HTERT RPE-1 (cell line): ENCODE measurements around the gene WWOX.

Experiments used
- in situ Hi-C: fragments of 300-500 bp; cut with MboI; formaldehyde crosslinking; loops from 4 replicates; pipeline ENCODE4 v1.14.3; 2020; ENCODE audit warnings: low sequenced_read_pairs

WWOX gene

DNA sequence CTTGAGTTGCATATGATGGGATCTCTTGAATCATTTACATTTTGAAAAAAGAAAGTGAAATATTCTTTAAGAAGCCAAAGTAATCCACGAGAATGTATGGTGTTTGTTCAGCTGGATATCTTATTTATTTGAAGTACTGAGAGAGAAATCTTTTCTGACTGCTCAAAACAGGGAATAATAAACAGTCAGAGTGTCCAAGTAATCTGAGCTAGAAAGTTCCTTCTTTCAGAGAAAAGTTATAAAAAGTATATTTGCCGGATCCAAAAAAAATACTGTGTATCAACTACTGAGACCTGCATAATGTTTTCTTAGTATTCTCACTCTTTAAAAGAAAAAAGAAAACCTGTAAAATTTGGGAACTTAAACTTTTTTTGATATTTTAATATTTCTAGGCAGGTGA lies 350.8 kb downstream of the WWOX start:
- in situ Hi-C loops = no loop called here

DNA sequence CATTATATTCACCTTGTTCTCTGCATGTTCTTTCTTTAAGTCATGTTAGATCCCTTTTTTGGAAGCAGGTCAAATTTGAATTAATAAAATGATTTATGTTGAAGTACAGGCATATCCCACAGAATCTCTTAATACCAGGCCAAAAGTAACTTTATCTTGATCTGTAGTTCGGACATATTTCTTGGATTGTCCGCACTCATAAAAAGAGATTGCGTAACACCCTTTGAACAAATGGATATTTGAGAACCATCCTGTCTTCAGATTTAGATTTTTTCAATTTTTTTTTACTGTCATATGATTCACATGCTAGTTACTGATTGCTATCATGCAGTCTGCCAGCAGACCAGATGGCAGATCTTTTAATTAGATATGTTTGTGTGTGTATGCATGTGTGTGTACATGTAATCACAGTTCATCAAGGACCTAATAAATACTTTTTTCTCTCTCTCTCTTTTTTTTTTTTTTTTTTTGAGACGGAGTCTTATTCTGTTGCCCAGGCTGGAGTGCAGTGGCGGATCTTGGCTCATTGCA lies 352.6 kb downstream of the WWOX start:
- in situ Hi-C loops = no loop called here

DNA sequence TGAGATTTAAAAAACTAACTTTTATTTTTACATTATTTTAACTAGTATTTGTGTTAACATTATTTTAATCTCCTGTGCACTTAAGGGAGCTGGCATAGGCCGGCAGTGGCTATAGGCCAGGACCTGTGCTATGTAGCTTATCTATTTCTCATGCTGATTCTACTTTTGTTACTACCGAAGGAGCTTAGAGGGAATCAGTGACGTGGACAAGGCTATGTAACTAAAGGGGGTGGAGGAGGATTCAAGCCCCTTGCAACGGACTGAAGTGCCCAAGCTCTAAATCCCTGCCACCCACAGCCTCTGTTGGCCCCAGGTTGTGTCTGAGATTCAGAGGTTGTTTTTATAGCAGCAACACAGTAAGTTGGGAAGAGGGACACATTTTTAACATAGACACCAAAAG lies 356.4 kb downstream of the WWOX start:
- in situ Hi-C loops = no loop called here

GRCh38 chr16:78458588-78458987 lies 359.1 kb downstream of the WWOX start:
- in situ Hi-C loops = no loop called here

- in situ Hi-C loops = no loop called here
Measured at GRCh38 chr16:78460428-78460827, 361.0 kb downstream of the WWOX start.

GRCh38 chr16:78461087-78461486 lies 361.6 kb downstream of the WWOX start:
- in situ Hi-C loops = no loop called here

DNA sequence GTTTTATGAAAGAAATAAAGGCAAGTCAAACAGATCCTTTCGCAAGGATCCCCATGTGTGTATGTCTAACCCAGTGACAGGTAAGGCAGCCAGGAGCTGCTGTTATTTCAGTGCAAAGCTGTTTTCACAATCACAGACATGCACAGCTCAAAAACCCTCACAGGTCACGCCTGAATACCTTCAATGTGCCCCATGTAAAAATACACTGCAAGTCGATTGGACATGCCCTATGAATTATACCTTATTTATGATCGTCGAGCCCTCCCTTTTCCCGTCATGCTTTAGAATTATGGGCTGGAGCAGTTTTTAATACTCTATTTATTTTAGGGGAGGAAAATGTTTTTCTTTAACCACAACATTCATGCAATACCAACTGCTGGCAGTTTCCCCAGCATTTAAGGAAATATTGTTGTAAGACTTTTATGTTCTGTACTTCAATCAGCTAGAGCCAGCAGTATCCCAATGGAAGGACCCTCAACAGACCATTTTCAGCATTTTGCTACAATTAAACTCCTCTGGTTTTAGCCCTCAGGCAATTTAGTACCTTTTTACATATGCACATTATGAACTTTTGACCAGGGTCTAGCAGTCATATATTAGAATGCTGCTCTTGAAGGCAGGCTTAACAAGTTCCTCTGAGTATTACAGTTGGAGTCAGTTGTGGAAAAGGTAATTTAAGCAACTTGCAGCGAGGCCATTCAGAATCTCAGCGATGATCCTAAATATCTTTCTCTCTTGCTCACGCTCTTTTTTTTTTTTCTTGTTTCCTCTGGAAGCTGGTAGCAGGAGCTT lies 362.2 kb downstream of the WWOX start:
- in situ Hi-C loops = no loop called here

- in situ Hi-C loops = no loop called here
Measured at GRCh38 chr16:78462288-78463208, 363.1 kb downstream of the WWOX start.

DNA sequence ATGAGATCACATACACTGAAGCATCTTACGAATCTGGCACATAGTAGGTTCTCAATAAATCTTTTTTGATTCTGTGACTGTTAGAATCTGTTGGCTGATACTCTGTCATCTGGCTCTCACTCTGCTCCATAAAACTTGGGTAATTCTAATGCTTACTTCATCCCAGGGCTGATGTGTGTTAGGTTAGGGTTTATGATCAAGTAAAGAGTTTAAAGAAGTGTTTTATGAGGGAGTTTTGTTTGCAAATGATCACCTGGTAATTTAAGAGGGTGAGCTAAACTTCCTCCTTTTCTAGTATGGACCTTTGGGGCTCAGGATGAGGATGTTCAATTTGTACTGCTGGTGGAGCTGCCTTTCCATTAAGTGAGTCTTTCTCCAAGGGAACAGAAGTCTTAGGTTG lies 364.1 kb downstream of the WWOX start:
- in situ Hi-C loops = no loop called here

DNA sequence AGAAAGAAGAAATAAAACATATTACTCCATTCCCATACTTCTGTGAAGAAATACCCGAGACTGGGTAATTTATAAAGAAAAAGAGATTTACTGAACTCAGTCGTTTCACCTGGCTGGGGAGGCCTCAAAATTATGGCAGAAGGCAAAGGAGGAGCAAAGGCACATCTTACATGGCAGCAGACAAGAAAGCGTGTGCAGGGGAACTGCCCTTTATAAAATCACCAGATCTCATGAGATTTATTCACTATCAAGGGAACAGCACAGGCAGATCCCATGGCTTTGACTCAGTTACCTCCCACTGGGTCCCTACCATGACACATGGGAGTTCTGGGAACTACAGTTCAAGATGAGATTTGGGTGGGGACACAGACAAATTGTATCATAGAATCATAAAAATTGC lies 365.4 kb downstream of the WWOX start:
- in situ Hi-C loops = no loop called here

DNA sequence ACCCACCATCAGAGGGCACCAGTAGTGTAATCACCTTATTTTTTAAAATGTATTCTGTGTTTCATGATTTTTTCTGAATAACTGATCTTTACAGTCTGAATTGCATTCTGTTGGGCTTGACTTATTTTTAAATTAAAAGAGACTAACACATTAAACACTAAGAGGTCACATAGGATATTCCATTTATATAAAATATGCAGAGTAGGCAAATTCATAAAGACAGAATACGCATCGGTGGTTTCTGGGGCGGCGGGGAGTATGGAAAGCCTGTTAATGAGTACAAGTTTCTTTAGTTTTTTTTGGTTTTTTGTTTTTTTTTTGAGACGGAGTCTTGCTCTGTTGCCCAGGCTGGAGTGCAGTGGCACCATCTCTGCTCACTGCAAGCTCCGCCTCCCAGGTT lies 366.3 kb downstream of the WWOX start:
- in situ Hi-C loops = no loop called here

DNA sequence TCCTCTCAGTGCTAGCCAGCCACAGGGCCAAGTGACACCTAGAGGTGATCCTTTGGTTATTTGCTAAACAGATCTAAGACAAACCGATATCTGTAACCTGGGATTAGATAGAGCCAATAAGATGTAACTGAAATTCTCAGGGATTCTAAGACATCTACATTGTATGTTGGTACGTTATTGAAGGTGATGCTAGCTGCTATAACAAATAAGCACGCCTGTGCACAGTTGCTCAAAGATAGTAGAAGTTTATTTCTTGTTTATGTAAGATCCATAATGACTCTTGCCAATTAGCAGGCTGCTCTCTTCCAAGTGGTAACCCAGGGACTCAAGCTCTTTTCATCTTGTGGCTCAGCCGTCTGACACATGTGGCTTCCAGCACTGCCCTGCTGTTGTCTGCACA lies 370.3 kb downstream of the WWOX start:
- in situ Hi-C loops = no loop called here

DNA sequence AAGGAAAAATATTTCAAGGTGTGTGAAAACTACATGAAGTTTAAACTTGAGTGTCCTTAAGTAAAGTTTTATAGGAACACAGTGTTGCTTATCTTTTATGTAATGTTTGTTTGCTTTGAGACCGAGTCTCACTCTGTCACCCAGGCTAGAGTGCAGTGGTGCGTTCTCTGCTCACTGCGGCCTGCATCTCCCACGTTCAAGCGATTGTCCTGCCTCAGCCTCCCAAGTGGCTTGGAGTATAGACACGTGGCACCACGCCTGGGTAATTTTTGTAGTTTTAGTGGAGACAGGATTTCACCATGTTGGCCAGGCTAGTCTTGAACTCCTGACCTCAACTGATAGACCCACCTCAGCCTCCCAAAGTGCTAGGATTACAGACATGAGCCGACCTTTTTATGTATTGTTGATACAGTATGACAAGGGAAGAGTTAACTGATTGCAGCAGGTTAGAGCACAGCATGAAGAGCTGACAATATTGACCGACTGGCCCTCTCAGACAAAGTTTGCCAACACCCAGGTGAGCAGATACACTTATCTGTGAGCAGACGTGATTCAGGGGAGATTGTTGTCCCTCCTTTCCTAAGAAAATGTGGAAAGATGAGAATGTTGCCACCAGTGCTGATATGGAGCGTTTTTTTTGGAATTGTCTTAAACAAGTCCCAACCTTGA lies 373.7 kb downstream of the WWOX start:
- in situ Hi-C loops = no loop called here

DNA sequence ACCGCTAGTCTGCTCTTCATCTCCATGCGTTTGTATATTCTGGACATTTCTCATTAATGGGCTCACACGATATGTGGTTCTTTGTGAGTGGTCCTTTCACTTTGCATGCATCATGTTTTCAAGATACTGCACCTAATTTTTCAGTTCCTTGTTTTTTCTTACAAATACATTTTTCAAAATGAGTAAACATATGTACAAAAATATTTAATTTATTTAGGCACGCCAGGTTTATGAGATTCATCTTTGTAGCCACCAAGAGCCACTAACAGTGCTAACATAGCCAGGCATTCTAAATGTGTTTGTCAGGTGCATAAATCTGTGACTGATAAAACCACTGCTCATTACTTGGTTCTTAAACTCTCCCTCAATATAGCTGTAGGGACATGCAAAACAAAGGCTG lies 375.3 kb downstream of the WWOX start:
- in situ Hi-C loops = no loop called here

DNA sequence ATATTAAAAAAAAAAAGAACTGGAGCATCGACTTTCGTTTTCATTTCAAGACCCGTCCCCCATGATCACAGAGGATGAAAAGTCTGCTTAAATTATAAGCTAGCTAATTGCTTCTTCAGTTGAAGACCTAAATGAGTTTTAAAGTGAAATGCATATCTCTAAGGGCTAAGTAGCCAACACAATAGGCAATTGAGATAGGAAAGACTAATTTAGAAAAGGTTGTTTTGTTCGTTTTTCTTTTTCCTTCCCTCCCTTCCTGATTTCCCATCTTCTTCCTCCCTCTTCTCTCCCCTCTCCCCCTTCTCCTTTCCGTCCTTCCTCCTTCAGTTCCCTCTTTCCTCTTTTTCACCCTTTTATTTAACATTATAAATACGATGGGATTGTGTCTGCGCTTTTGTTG lies 377.2 kb downstream of the WWOX start:
- in situ Hi-C loops = no loop called here

DNA sequence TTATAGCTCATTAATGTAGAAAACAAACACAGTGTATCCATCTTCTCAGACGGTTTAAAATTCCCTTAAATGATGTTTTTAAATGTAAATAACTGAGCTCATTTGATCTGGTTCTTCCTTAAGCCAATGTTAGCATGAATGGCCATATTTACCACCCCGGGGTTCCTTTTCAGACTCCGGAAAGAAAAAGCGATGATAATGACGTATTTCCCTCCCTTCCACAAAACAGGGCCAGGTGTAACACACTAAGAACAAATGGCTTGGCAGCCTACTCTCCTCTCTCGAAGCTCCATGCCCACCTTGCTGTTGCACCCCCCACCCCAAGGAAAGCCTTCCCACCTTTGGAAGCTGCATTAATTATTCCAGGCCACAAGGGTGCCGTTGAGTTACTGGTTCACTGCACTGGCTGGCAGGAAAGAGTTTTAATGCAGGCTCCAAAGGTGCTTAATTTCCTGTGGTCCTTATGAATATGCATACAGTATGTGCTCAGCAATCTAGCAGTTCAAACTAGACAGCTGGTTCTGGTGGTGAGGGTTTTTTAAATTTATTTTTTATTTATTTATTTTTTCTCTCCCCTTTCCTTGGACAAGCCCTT lies 378.9 kb downstream of the WWOX start:
- in situ Hi-C loops = no loop called here

- in situ Hi-C loops = no loop called here
Measured at GRCh38 chr16:78479723-78480122, 380.3 kb downstream of the WWOX start.

- in situ Hi-C loops = no loop called here
Measured at GRCh38 chr16:78480588-78480987, 381.1 kb downstream of the WWOX start.

- in situ Hi-C loops = no loop called here
Measured at GRCh38 chr16:78483124-78483992, 383.9 kb downstream of the WWOX start.

DNA sequence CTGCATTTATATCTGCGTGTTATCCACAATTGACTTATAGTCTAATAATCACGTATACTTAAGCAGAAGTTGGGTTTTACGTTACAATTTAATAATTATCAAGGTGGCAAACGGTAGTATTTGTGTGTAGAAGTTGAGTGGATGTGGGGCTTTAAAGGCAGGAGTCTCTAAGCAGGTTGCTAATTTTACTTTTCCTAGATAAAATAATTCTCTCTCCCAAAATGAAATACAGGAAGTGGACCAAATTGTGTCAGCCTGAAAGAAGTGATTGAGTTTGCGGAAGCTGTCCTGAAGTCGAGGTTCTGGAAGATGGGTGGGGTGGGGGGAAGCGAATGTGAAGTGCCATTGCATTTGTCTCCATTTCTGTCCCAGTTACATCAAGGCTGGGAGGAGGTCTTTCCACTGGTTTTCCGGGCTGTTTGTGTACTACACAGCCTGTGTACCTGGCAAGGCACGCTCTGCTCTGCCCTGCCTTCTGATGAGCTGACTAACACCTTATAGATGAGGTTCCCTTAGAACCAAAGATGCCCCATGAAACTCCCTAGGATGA lies 385.1 kb downstream of the WWOX start:
- in situ Hi-C loops = no loop called here
